Endothelial cell of umbilical vein (primary cell): ENCODE data around the gene NFKBIA. TPM values are rescaled to one million over a fixed set of nuclear protein-coding genes. Genes with fewer than 3 reads are reported as not detected.

Experiments
- BruUV-seq: library from RNA; stranded (reverse); fragments of 400-500 nt; replicated peaks from 2 replicates; lab custom pipeline; 2021; lab: Mats Ljungman, UMichigan
- CTCF ChIA-PET: fragments of 300-600, 350-600 bp; sonication (Branson Sonifier 250); formaldehyde crosslinking; loops from one replicate; lab custom pipeline; 2021; ENCODE audit warnings: antibody characterized with exemption, inconsistent platforms; lab: Charles Lee
- POLR2A ChIA-PET: fragments of 300-600, 350-600 bp; sonication (Branson Sonifier 250); formaldehyde crosslinking; loops from one replicate; lab custom pipeline; 2021; ENCODE audit warnings: antibody characterized with exemption, inconsistent platforms; lab: Charles Lee
- DNase-seq: peaks from one replicate; pipeline ENCODE4 v3.0.0-alpha.2; 2011; ENCODE audit warnings: low read depth, low spot score
- FAIRE-seq: peaks from 2 replicates; lab custom pipeline; 2011; peaks lifted over from hg19 to GRCh38; lab: Jason Lieb, UNC
- H2AFZ ChIP-seq: 2 replicates; pipeline ENCODE4 v1.6.0; 2012; ENCODE audit warnings: low read depth, low read length, control low read depth, inconsistent platforms
- H3K27ac ChIP-seq: 2 replicates; pipeline ENCODE4 v1.5.1; 2011; ENCODE audit warnings: low read depth, mild to moderate bottlenecking, control low read depth, low read length, moderate library complexity; ENCODE audit not compliant: insufficient read depth
- H3K27me3 ChIP-seq, 2 experiments: 2 replicates each; pipeline versions ENCODE4 v1.6.0 to v1.6.1; 2011; ENCODE audit warnings: low read length in 2 of 2, mixed read lengths in 1 of 2; ENCODE audit not compliant: control insufficient read depth in 2 of 2, insufficient read depth in 2 of 2
- H3K36me3 ChIP-seq, 2 experiments: 2 replicates in 1 of 2; 3 replicates in 1 of 2; pipeline ENCODE4 v1.5.1; 2011; ENCODE audit warnings: low read length in 2 of 2, mild to moderate bottlenecking in 1 of 2, moderate library complexity in 1 of 2; ENCODE audit not compliant: control insufficient read depth in 2 of 2, insufficient read depth in 2 of 2; ENCODE audit errors: extremely low read depth in 1 of 2
- H3K4me1 ChIP-seq: 3 replicates; pipeline ENCODE4 v1.5.1; 2011; ENCODE audit warnings: mild to moderate bottlenecking, low read length; ENCODE audit not compliant: control insufficient read depth, insufficient read depth; ENCODE audit errors: extremely low read depth
- H3K4me2 ChIP-seq: 2 replicates; pipeline ENCODE4 v1.6.1; 2011; ENCODE audit warnings: low read length, control low read depth, mixed read lengths; ENCODE audit not compliant: insufficient read depth
- H3K4me3 ChIP-seq, 3 experiments: fragments of 200-600 bp in 1 of 3; sonication (generic), shearing (Covaris generic) in 1 of 3; replicated peaks in 1 of 3; 2 replicates each; pipeline ENCODE4 v1.5.1; 2011 to 2016; ENCODE audit warnings: control low read depth in 3 of 3, low read length in 3 of 3, mild to moderate bottlenecking in 2 of 3, inconsistent platforms in 1 of 3, low read depth in 1 of 3, moderate library complexity in 1 of 3; ENCODE audit not compliant: insufficient read depth in 1 of 3
- H3K79me2 ChIP-seq: 2 replicates; pipeline ENCODE4 v1.6.0; 2012; ENCODE audit warnings: low read length, inconsistent platforms; ENCODE audit not compliant: control insufficient read depth, insufficient read depth
- H3K9ac ChIP-seq: replicated peaks from 2 replicates; pipeline ENCODE3; 2011; ENCODE audit warnings: low read length, control low read depth; ENCODE audit not compliant: insufficient read depth; ENCODE audit errors: extremely low read depth
- H3K9me1 ChIP-seq: replicated peaks from 3 replicates; pipeline ENCODE4 v1.6.0; 2011; ENCODE audit warnings: mild to moderate bottlenecking, low read length; ENCODE audit not compliant: control insufficient read depth, insufficient read depth; ENCODE audit errors: extremely low read depth
- H3K9me3 ChIP-seq: replicated peaks from 2 replicates; pipeline ENCODE4 v1.5.1; 2012; ENCODE audit warnings: low read length, inconsistent platforms; ENCODE audit not compliant: control insufficient read depth, insufficient read depth
- H4K20me1 ChIP-seq: replicated peaks from 2 replicates; pipeline ENCODE3; 2011; ENCODE audit warnings: mild to moderate bottlenecking, low read length; ENCODE audit not compliant: control insufficient read depth, insufficient read depth; ENCODE audit errors: extremely low read depth
- EZH2 ChIP-seq: IDR thresholded peaks from 2 replicates; pipeline ENCODE4 v1.6.1; 2012; ENCODE audit warnings: borderline replicate concordance, low read depth, mild to moderate bottlenecking, moderate library complexity, low read length, inconsistent platforms; ENCODE audit not compliant: severe bottlenecking
- FOS ChIP-seq: IDR thresholded peaks from 2 replicates; pipeline ENCODE4 v1.6.1; 2011; ENCODE audit warnings: mild to moderate bottlenecking, low read length, moderate library complexity, borderline replicate concordance; ENCODE audit not compliant: insufficient read depth
- JUN ChIP-seq: IDR thresholded peaks from 2 replicates; pipeline ENCODE4 v1.6.1; 2011; ENCODE audit warnings: borderline replicate concordance, low read depth; ENCODE audit not compliant: insufficient read length, insufficient read depth
- MYC ChIP-seq: IDR thresholded peaks from one replicate; pipeline ENCODE4 v1.6.1; 2011; ENCODE audit warnings: mild to moderate bottlenecking, low read depth, low read length
- POLR2A ChIP-seq: IDR thresholded peaks from 2 replicates; pipeline ENCODE4 v1.6.1; 2012; ENCODE audit warnings: low read depth, mild to moderate bottlenecking, control low read depth, low read length
- POLR2AphosphoS5 ChIP-seq: IDR thresholded peaks from 2 replicates; pipeline ENCODE4 v1.6.1; 2012; ENCODE audit warnings: low read depth, mild to moderate bottlenecking, control low read depth, low read length, moderate library complexity; ENCODE audit not compliant: insufficient read depth
- dilution Hi-C: fragments of 300-500 bp; cut with MboI; formaldehyde crosslinking; loops from one replicate; pipeline ENCODE4 v1.15.0; 2019; ENCODE audit warnings: low sequenced_read_pairs; ENCODE audit not compliant: extremely low pct_ligation_motif_present
- intact Hi-C: fragments of 100-400 bp; cut with micrococcal nuclease; formaldehyde crosslinking; loops from one replicate; pipeline ENCODE4 v1.10.0; 2022
- polyA plus RNA-seq, 4 experiments: library from polyadenylated mRNA; depleted of rRNA in 3 of 4; stranded (reverse) in 3 of 4; unstranded in 1 of 4; fragments of >200 nt; gene quantifications; 2 replicates each; pipeline versions ENCODE4 v1.2.1 to v1.2.3, GENCODE V29; 2011 to 2012; ENCODE audit warnings: missing spikeins in 1 of 4
- total RNA-seq: library from RNA; stranded (reverse); gene quantifications from 2 replicates; pipeline ENCODE4 v1.2.3, GENCODE V29; 2021
- TF ChIP-seq, protein P1 (sequence below), 2 donors: IDR thresholded peaks; 1 replicate in 1 of 2; 2 replicates in 1 of 2; pipeline ENCODE4 v1.5.1; 2011; ENCODE audit warnings: low read length in 2 of 2, mild to moderate bottlenecking in 2 of 2, moderate library complexity in 2 of 2, control low read depth in 1 of 2, inconsistent platforms in 1 of 2, low read depth in 1 of 2; ENCODE audit not compliant: insufficient read depth in 1 of 2; ENCODE audit errors: extremely low read depth in 1 of 2
- TF ChIP-seq, protein P2 (sequence below): IDR thresholded peaks from 2 replicates; pipeline ENCODE4 v1.6.1; 2011; ENCODE audit not compliant: insufficient read depth, insufficient read length

The NFKBIA gene
- total and polyA plus RNA-seq, 2 donors (not counting 3 experiments of a cell fraction or from before 2014, with no cell fraction given) = 55.7 to 82.8 TPM

DNA sequence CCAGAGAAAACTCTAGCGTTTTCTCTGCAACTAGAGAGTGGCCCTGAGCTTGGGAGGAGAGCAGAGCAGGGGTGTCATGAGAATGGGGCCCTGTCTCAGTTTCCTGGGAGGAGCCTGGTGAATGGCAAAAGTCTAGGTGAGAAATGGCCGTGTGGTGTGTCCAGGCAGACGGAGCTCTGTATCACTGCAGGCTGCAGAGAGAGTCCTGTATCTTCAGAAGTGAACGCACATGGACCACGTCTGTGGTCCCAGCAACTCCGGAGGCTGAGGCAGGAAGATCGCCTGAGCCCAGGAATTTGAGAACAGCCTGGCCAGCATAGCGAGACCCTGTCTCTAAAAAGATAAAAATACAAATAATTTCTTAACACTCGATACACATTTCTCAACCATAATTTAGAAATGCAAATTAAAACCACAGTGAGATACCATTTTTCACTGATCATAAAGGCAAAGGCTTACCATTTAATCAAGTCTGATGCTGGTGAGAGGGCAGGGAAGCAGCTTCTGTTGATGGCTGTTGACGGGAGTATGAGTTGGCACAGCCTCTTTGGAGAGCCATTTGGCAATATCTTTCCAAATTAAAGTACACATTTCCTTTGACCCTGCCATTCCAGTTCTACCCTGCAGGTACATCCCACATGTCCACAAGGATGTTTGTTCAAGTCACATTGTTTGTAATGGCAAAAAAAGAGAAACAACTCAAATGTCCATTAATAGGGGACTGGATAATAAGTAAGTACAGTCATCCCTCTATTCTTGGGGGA is 51.0 kb downstream of the NFKBIA start:
- DNase-seq (no peak), FAIRE-seq (no peak)
- H3K4me2 ChIP-seq = no peak overlapping the region
- no TSS peak for BruUV-seq
- no peak for TF ChIP-seq MYC
- no peak for TF ChIP-seq POLR2A
- no peak for TF ChIP-seq EZH2
- TF ChIP-seq POLR2AphosphoS5 = no peak
- TF ChIP-seq, protein P1, sequence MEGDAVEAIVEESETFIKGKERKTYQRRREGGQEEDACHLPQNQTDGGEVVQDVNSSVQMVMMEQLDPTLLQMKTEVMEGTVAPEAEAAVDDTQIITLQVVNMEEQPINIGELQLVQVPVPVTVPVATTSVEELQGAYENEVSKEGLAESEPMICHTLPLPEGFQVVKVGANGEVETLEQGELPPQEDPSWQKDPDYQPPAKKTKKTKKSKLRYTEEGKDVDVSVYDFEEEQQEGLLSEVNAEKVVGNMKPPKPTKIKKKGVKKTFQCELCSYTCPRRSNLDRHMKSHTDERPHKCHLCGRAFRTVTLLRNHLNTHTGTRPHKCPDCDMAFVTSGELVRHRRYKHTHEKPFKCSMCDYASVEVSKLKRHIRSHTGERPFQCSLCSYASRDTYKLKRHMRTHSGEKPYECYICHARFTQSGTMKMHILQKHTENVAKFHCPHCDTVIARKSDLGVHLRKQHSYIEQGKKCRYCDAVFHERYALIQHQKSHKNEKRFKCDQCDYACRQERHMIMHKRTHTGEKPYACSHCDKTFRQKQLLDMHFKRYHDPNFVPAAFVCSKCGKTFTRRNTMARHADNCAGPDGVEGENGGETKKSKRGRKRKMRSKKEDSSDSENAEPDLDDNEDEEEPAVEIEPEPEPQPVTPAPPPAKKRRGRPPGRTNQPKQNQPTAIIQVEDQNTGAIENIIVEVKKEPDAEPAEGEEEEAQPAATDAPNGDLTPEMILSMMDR (IDR thresholded peaks at IDR 0.05; ENCODE audit: extremely low read depth in 1 of 2, insufficient read depth in 1 of 2, low read depth in 1 of 2, low read length in 2 of 2) = no peak
- TF ChIP-seq JUN = no peak
- no peak for TF ChIP-seq FOS
- TF ChIP-seq, protein P2, sequence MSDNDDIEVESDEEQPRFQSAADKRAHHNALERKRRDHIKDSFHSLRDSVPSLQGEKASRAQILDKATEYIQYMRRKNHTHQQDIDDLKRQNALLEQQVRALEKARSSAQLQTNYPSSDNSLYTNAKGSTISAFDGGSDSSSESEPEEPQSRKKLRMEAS = no peak
- no peak overlapping the region for H3K4me3 ChIP-seq
- no peaks in the 10 kb centered on the region for H3K9me1 ChIP-seq
- peaks cover 7% of the 10 kb centered on the region for H3K4me1 ChIP-seq
- H2AFZ ChIP-seq = no peak overlapping the region
- H3K9me3 ChIP-seq = no peaks in the 10 kb centered on the region
- intact Hi-C loops = no loop called here
- ChIA-PET POLR2A (no interaction called here), CTCF (interaction anchor here (0.6 to 1.1 kb wide), 2 partner anchors 11 to 12 kb away, joined by 3 to 4 read pairs; no protein-coding TSS in a partner anchor)
- dilution Hi-C loops = no loop called here
- H3K79me2 ChIP-seq = no peaks in the 10 kb centered on the region
- H3K9ac ChIP-seq = no peak overlapping the region
- H3K27ac ChIP-seq = no peak overlapping the region
- no peaks in the 10 kb centered on the region for H4K20me1 ChIP-seq
- no peaks in the 10 kb centered on the region for H3K36me3 ChIP-seq
- no peaks in the 10 kb centered on the region for H3K27me3 ChIP-seq
